8988T (cell line): ENCODE measurements around the gene NXNL1.

ENCODE experiments used
- DNase-seq: peaks from one replicate; pipeline ENCODE4 v3.0.0; 2011

The NXNL1 gene

DNA sequence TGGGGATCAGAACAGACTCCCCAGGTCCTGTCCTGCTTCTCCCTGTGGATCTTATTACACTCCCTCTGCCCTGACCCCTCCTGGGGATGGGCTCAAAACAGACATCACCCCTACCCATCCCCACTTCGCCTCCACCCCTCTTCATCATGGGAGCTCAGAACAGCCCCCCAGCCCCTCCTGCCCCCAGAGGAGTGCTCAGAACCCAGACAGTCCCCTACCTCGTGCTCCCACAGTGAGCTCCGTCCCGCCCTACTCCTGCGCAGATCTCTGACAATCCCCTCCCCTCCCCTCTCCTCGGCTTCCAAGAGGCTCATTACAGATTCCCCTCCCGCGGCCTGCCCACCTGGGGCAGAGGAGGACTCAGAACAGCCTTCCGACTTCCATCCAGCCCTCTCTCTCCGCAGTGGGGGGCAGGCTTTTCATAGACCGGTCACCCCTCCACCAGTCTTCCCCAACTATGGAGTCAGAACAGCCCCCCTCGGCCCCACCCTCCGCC lies 6.1 kb downstream of the NXNL1 start:
- DNase-seq, result no peak

DNA sequence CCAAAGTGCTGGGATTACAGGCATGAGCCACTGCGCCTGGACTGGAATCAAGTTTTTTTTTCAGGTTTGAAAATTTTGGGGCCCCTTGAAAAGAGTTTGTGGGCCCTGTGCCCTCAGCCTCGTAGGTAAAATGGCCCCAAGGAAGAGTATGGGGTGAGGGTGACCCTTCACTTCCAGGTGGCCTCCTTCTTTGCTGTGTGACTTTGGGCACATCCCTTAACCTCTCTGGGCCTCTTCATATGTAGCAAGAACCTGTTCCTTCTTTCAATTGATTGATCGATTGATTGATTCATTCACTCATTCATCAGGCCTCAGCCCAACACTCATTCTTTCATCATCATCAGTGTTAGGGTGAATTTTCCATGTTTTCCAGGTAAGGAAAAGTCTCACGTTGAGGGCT lies 8.9 kb downstream of the NXNL1 start:
- DNase-seq, result no peak

DNA sequence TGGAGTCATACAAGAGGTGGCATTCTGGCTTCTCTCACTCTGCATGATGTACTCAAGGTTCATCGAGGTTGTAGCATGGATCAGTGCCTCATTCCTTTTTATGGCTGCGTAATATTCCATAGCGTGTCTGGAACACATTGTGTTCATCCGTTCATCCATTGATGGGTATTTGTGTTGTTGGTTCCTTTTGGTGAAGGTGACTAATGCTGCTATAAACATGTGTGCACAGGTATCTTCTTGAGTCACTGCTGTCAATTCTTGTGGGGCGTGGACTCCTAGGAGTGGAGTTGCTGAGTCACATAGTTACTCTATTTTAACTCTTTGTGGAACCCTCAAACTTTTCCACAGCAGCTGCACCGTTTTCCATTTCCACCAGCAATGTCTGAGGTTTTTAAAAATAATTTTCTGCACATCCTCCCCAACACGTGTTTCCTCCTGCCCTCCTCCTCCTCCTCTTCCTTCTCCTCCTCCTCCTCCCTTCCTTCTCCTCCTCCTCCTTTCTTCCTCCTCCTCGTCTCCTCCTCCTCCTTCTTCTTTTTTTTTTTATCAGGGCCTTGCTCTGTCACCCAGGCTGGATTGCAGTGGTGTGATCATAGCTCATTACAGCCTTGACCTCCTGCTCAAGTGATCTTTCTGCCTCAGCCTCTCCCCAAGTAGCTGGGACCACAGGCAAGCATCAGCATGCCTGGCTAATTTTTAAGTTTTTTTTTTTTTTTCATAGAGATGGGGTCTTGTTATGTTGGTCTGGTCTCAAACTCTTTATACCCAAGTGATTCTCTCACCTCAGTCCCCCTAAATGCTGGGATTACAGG lies 10.3 kb downstream of the NXNL1 start:
- no peak for DNase-seq

DNA sequence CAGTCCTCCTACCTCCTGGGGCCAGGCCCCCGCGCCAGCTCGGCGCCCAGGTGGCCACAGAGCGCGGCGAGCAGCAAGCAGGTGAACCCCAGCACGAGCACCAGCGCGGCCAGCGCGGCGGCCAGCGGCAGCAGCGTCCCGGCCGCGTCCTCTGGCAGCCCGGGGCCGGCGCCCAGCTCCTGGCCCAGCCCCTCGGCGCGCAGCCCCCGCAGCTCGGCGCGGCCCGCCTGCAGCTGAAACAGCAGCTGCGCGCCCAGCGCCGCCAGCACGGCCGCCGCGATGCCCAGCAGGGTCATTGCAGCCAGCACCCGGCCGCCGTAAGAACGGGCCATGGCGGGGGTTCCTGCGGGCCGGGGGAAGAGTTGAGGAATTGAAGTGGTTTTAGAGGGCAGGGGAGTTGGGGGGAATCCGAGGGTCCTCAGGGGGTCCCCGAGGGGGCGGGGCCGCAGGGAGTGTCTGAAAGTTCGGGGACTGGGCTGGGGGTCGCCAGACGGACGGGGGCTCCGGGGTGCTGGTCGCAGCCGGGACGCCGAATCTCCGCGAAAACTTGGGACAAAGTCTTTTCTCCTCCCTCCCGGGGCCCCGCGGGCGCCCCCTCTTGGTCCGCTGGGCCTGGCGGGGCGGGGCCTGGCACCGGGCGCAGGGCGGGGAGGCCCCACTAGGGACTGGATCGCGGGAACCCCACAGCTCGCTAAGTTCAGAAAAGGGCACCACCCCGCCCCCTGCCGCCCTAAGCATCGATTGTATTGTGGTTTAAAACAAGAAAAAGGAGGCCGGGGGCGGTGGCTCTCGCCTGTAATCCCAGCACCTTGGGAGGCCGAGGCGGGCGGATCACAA lies 12.4 kb downstream of the NXNL1 start, which contains the start of gene TMEM221:
Gene TMEM221 (minus strand): TSS at position 538 of the 837 bp plus-strand sequence. CDS start 206 bp downstream, at position 332.
- DNase-seq, result peak; percentile 76

DNA sequence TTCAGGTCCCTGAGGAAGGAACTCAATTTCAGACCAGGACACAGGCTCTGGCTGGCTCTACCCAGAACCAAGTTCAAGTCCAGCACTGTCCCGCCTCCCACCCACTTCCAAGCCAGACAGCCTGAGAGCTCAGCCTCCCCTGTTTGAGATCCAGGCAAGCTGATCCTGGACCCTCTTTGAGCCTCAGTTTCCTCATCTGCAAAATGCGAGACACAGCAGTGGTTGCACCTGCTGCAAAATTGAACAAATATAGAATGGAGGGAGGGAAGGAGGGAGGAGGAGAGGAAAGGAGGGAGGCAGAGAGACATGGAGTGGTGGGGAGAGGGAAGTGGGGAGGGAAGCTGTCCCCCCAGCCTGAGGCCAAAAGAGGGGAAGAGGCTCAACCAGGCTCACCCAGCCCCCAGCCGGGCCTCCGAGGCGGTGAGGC lies 13.0 kb downstream of the NXNL1 start:
- DNase-seq, result peak; percentile 0

DNA sequence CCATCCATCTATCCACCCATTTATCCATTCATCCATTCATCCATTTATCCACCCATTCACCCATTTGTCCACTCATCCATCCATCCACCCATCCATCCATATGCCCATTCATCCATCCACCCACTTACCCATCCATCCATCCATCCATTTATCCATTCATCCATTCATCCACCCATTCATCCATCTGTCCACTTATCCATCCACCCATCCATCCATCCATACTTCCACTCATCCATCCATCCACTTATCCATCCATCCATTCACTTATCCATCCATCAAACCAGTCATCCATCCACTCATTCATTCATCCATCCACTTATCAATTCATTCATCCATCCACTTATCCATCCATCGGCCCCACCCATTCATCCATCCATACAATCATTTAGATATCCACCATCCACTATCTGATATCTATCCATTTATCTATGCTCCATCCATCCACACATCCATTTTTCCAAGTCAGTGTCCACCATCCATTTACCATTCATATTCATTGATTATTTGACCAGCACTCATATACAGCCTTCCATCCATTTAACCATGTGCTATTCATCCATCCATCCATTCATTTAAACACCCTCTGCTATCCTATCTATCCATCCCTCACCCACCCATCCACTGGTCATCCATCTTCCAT lies 15.1 kb downstream of the NXNL1 start:
- DNase-seq, result no peak

DNA sequence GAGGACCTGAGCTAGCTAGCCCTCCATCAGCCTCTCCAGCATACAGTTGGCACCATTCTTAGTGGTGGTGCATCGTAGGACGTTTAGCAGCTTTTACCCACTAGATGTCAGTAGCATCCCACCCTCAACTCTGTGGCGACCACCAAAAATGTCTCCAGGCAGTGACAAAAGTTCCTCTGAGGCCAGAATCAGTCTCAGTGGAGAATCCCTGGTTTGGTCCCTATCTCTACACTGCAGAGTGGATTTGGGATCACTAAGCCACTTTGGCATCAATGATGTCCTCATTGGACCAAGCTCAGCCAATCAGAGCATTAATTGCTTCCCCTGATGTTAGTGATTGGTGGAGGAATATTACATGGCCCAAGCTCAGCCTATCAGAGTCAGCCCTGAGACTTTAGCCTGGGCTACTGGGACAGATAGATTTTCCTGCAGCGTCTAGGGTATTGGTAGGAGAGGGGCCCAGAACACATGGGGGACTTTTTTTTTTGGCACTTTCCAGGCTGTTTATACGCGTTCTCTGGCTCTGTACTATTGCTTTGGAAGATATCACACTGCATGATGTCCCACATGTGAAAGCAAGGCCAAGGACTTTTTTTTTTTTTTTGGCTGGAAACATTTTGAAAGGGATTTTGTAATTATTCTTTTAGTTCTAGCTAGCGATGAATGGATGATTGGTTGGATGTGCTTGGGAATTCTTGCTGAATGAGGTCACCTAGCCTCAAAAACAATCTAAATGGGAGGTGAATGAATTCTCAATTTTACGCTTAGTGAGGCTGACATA lies 19.3 kb downstream of the NXNL1 start:
- no peak for DNase-seq

DNA sequence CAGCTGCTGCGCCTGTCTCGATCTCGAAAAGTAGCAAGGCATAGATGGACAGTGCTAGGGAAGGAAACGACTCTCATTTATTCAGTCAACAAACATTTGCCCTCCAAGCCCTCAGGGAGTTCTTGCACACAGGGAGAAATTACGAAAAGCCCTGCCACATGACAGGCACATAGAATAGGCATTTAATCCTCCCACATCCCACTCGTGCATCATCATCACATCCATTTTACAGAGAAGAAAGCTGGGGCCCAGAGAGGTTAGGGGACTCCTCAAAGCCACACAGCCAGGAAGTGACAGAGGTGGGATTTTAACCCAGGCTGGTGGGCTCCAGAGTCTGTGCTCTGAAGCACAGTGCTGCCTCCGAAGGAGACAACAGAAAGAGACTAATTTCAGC lies 23.9 kb downstream of the NXNL1 start:
- no peak for DNase-seq

DNA sequence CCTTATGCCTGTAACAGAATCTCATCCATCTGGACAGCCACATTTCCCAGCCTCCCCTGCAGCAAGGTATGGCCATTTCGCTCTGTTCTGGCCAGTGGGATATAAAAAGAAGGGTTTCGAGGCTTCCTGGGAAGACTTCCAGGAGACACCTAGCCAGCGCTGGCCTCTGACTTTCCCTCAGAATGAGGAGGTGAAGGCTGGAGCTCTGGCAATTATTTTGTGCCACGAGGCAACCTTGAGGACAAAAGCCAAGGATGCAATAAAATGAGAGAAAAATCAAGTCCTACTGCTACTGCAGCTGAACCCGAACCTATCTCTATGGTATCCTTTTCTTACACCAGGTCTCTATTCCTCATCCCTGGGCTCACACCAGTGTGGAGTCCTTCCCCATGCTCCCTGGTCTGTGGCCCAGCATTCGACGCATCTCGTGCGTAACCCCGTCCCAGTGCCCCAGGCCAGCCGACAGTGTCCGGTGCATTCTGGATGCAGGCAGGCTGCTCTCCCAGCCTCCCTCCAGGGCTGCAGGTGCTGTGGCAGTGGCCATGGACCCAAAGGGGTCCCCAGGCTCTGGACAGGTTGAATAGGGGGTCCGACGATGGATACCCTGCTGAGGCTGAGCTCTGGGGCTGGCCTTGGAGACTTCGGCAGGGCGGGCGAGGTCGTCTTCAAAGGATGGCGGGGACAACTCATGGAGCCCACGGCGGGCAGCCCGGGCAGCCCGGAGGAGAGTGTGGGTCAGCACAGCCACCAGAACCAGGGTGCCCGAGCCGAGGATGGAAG lies 24.4 kb downstream of the NXNL1 start:
- DNase-seq, result no peak

DNA sequence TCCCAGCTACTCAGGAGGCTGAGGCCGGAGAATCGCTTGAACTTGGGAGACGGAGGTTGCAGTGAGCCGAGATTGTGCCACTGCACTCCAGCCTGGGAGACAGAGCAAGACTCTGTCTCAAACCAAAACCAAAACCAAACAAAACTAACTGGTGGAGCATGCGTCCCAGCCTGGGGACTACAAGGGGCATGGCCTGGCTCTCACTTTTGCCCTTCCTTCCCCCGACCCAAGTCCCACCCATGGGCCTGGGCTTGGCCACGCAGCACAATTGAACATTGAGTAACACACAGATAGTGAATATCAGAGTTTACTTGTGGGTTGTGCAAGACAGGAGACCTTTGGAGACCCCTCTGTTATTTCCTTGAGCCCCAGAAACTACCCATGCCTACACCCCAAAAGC lies 25.5 kb downstream of the NXNL1 start:
- DNase-seq, result no peak

DNA sequence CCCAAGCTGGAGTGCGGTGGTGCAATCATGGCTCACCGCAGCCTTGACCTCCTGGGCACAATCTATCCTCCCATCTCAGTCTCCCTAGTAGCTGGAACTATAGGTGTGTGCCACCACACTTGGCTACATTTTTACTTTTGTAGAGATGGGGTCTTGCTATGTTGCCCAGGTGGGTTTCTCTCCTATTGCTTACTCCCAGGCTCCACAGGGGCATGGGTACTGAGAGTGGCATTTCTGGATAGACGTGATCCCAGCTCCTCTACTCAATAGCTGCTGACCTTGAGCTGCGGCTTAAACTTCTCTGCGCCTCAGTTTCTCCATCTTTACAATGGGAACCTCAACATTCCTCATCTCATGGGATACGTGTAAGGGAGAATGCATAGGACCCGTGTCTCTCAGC lies 29.3 kb downstream of the NXNL1 start:
- no peak for DNase-seq

DNA sequence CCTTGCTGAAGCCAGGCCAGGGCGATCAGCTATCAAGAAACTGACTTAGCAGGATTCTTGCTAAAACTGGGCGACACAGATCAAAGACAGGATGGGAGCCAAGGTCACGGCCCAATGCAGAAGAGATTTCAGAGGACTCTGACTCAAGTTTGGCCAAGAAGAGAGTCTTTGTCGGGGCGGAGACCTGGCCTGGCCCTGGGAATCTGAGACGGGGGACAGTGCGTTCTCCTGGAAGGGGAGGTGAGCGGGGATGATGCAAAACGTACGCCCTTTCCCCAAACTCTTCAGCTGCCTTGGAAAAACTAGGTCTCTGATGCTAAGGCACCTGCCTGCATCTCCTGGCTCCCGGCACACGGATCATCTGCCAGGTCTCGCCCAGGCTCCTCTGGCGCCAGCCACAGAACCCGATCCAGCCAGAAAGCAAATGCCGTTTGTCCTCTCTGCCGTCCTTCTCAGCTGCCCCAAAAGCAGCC lies 31.0 kb downstream of the NXNL1 start:
- no peak for DNase-seq

DNA sequence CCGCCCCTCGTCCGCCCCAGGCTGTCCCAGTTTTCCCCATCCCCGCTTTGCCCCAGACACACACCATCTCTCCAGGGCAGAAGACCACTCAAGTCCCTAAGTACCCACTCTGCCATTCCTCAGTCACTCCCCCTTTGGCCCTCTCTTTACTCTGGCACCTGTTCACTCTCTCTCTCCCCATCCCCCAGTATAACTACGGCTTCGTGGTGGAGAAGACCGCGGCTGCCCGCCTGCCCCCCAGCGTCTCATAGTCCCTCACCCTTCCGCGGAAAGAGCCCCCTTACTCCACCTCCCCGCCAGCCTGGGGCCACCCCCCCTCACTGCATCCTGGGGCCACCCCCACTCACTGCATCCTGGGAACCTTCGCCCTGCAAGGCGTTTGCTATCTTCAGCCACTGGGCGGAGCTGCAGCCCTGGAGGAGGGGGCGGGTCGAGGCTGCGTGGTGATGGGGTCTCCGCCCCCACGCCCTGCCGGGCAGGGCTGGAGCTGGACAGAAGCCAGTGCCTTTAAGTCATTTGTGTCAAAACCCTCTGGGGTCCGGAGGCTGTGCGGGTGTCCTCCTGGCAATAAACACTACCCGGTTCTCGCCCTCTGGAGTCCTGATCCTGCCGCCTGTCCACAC lies 35.9 kb downstream of the NXNL1 start:
- peak; percentile 78 for DNase-seq

DNA sequence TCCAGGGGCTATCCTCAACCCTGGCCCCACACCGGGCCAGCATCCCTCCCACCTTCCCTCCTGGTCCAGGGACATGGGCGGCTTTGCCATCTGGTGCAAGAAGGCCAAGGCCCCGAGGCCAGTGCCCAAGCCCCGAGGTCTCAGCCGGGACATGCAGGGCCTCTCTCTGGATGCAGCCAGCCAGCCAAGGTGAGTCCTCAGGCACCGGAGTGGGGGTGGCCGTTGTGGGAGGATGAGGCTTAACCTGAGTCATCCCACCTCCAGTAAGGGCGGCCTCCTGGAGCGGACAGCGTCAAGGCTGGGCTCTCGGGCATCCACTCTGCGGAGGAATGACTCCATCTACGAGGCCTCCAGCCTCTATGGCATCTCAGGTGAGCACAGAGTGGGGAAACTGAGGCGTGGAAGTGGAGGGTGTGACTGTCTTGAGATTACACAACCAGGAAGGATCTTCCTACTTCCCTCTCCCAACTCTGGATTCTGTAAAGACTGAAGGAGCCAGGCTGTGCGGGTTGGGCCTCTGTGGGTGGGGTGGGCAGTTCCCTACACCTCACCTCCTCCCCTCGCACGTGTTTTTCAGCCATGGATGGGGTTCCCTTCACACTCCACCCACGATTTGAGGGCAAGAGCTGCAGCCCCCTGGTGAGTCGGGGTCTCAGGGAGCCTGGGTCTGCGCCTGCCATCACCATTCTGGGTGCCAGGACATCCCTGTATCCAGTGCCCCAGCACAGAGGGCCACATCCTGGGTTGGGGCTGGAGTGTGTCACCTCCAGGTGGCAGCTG lies 37.1 kb downstream of the NXNL1 start:
- no peak for DNase-seq

DNA sequence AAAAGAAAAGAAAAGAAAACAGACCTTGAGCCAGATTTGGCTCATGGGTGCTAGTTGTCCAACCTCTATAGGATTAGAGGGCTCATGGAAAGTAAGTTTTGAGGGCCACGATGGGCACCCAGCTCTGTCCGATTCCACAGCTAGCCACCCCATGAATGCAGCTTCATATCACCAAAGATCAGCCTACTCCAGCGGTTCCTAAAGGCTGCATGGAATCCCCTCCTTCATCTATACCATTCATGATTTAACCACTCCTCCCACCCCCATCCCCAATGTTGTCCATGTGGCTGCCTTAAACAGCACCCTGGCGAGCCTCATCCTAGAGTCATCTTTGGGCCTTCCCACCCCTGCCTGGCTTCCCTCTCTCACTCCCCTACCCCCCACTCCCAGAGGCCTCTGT lies 38.8 kb downstream of the NXNL1 start:
- no peak for DNase-seq

DNA sequence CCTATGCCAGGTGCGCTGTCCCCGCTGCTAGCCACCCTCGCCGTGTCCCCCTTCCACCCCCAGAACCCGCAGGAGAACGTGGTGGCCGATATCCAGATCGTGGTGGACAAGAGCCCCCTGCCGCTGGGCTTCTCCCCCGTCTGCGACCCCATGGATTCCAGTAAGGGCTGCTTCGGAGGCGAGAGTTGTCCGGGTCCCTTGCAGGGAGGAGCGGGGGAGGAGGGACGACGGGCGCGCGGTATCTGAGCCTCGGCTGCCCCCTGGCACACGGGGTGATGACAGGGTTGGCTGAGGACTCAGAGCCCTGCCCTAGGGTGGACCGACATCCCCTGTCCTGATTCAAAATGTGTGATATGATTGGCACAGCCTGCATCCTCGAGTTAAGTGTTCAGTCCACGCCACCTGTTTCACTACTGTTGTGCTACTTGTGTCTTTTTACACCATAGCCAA lies 40.2 kb downstream of the NXNL1 start:
- peak; percentile 70 for DNase-seq

DNA sequence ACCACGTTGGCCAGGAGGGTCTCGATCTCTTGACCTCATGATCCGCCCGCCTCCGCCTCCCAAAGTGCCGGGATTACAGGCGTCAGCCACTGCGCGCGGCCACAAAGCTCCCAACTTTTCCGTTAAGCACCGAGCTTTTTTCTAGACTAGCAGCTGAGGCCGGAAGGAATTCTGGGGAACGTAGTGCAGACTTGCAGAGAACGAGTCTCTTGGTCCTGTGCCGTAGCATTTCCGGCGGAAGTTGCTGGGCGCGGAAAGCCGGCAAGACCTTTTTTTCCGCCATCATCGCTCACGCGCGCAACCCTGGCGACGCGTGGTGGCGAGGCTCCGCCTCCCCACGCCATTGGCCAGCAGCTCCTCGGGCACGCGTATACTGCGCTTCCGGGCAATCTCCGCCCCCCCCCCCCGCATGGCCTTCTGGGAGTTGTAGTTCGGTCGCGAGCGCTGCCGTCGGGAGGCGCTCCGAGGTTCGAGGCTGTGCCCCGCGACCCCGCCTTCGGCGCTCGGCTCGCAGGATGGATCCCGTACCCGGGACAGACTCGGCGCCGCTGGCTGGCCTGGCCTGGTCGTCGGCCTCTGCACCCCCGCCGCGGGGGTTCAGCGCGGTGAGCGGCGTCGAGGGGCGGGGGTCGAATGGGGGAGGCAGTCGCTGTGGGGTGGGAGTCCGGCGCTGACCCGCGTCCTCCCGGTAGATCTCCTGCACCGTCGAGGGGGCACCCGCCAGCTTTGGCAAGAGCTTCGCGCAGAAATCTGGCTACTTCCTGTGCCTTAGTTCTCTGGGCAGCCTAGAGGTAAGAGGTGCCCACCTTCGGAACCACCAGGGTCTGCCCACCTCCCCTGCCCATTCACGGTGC lies 40.9 kb downstream of the NXNL1 start, which contains the start of gene MVB12A:
Gene MVB12A (plus strand): TSS at position 427 of the 854 bp plus-strand sequence. CDS start 89 bp downstream, at position 516.
- peak; percentile 89 for DNase-seq

DNA sequence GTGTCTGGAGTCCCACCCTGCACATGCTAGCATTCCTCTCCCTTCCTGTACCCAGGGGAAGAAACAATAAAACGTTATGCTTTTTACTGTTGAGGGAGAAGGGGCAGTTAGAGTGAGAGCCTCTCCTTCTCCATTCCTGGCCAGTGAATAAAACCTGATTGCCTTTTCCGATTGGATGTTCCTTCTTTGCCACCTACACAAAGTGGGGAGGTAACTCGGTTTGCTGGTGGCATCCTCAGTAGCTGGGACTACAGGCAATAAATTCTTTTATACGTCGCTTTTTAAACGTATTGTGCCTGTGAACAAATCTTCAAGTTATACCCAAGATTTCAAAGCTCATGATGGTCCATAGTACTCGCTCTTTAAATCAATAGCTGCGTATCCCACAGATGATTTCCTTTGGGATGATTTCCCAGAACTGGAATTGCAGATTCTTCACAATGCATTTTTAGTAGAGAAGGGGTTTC lies 41.5 kb downstream of the NXNL1 start:
- DNase-seq, result no peak

DNA sequence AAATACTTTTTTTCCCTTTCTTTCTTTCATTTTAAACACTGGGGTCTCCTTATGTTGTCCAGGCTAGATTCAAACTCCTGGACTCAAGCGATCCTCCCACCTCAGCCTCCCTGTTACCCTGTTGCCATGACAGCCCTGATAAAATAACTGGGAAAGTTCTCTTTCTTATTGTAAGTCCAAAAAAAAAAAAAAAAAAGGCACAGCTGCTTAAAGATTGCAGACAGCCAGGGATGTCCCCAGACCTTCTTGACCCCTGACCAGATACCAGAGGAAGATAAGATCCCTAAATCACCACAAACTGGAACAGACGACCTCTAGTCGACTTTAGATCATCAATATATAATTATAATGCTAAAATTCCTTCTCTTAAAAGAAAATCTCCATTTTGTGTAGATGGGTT lies 42.0 kb downstream of the NXNL1 start:
- DNase-seq, result no peak
